Measurements from ENCODE around the gene NQO2.

DNA sequence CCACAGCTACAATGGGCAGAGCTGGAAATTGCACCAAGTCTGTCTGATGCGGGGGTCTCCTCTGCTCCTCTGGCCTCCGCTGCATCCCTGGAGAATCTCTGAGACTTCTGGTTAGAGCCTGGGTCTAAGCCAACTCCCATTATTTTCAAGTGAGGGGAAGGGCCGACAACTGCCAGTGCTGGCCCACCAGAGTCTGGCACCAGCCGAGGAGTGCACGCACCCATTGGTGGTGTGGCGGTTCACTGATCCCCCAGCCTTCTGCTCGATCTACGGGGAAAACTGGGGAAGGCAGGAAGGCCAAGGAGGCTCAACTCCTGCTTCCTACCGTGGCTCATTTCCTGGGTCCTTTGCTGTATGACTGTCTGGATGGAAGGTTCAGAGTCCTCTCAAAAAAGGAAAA is 6.2 kb downstream of the NQO2 start:
- no peak for TF ChIP-seq GATA2 (IDR thresholded peaks at IDR 0.05; ENCODE audit: low read depth, low read length)
- no peak for TF ChIP-seq GATA3 (IDR thresholded peaks at IDR 0.05; ENCODE audit: low read depth, low read length)

Measured in SH-SY5Y (cell line).